ENCODE data around the gene BGLAP. TPM values are rescaled to one million over a fixed set of nuclear protein-coding genes. Genes with fewer than 3 reads are reported as not detected.

Gene BGLAP
- total RNA-seq, 1 donor from 2014 or later = 1.0 TPM

DNA sequence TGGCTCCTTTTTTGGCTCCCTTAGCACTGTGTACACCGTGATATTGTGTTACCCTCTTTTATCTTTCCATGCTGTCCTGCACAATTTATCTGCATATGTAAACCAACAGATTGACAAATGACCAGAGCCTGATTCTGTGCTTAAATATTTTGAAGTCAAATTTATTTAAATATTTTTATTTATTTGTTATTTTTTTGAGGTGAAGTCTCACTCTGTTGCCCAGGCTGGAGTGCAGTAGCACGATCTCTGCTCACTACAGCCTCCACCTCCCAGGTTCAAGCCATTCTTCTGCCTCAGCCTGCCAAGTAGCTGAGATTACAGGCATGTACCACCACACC is 16.3 kb upstream of the BGLAP start:
- peaks cover 34 to 45% (median 35%) of the 10 kb centered on the region in 3 donors for H3K36me3 ChIP-seq (ENCODE audit: control insufficient read depth in 3 of 3, insufficient read depth in 3 of 3, low read length in 3 of 3)
- no peak overlapping the region for H3K27ac ChIP-seq (ENCODE audit: low read depth, low read length)
- peaks cover 2 to 5% (median 5%) of the 10 kb centered on the region in 3 donors for H3K4me1 ChIP-seq (ENCODE audit: control insufficient read depth in 3 of 3, insufficient read depth in 3 of 3, low read length in 3 of 3)
- no peak overlapping the region for H3K9ac ChIP-seq (ENCODE audit: low read depth in 1 of 3, low read length in 3 of 3)
- no peak overlapping the region for H3K4me3 ChIP-seq (ENCODE audit: low read length in 3 of 3)
- H3K9me3 ChIP-seq (ENCODE audit: control insufficient read depth in 3 of 3, low read length in 3 of 3) = no peaks in the 10 kb centered on the region
- no peaks in the 10 kb centered on the region for H3K27me3 ChIP-seq (ENCODE audit: control insufficient read depth in 3 of 3, insufficient read depth in 3 of 3, low read length in 3 of 3)

DNA sequence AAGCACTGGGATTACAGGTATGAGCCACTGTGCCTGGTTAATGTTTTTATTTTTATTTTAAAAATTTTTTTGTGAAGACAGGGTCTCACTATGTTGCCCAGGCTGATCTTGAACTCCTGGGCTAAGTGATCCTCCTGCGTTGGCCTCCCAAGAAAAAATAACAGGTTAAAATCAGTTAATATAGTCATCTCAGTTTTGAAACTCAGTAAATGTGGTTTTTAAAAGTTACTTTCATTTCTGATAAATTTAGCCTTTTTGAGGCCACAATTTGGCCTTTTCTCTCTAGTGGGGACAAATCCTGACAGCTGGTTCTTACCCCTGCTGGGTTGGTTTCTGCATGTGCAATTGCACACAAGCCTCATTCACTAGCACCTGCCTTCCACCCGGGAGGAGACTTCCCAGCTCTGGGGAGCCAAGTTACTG is 15.9 kb upstream of the BGLAP start:
- H3K27me3 ChIP-seq (ENCODE audit: control insufficient read depth in 3 of 3, insufficient read depth in 3 of 3, low read length in 3 of 3) = no peaks in the 10 kb centered on the region
- peaks cover 2 to 5% (median 5%) of the 10 kb centered on the region in 3 donors for H3K4me1 ChIP-seq (ENCODE audit: control insufficient read depth in 3 of 3, insufficient read depth in 3 of 3, low read length in 3 of 3)
- no peak overlapping the region for H3K9ac ChIP-seq (ENCODE audit: low read depth in 1 of 3, low read length in 3 of 3)
- H3K36me3 ChIP-seq (ENCODE audit: control insufficient read depth in 3 of 3, insufficient read depth in 3 of 3, low read length in 3 of 3) = peaks cover 29 to 42% (median 30%) of the 10 kb centered on the region in 3 donors
- H3K4me3 ChIP-seq (ENCODE audit: low read length in 3 of 3) = no peak overlapping the region
- no peaks in the 10 kb centered on the region for H3K9me3 ChIP-seq (ENCODE audit: control insufficient read depth in 3 of 3, low read length in 3 of 3)
- H3K27ac ChIP-seq (ENCODE audit: low read depth, low read length) = no peak overlapping the region

DNA sequence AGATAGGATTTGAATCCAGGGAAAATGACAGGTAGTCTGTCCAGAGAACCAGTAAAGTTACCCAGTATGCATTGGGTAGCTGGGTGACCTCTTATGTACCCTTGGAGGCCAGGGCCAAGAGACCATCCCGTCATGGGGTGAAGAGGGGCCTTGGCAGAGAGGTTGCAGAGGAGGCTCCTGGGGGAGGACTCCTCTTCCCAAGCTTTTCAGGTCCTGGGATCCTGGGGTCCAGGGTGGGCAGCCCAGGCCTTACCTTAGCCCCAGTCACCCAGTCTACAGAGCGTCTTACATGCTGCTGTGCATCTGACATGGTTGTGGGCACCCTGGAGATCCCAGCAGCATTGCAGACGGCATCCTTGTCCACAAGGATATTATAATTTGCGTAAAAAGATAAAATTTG is 15.2 kb upstream of the BGLAP start:
- Histone ChIP-seq H3K9me3 (ENCODE audit: control insufficient read depth in 3 of 3, low read length in 3 of 3) (no peaks in the 10 kb centered on the region), H3K9ac (ENCODE audit: low read depth in 1 of 3, low read length in 3 of 3) (no peak overlapping the region), H3K4me1 (ENCODE audit: control insufficient read depth in 3 of 3, insufficient read depth in 3 of 3, low read length in 3 of 3) (peaks cover 2 to 5% (median 5%) of the 10 kb centered on the region in 3 donors), H3K4me3 (ENCODE audit: low read length in 3 of 3) (no peak overlapping the region), H3K36me3 (ENCODE audit: control insufficient read depth in 3 of 3, insufficient read depth in 3 of 3, low read length in 3 of 3) (peaks cover 23 to 35% (median 24%) of the 10 kb centered on the region in 3 donors), H3K27me3 (ENCODE audit: control insufficient read depth in 3 of 3, insufficient read depth in 3 of 3, low read length in 3 of 3) (no peaks in the 10 kb centered on the region), H3K27ac (ENCODE audit: low read depth, low read length) (no peak overlapping the region)

DNA sequence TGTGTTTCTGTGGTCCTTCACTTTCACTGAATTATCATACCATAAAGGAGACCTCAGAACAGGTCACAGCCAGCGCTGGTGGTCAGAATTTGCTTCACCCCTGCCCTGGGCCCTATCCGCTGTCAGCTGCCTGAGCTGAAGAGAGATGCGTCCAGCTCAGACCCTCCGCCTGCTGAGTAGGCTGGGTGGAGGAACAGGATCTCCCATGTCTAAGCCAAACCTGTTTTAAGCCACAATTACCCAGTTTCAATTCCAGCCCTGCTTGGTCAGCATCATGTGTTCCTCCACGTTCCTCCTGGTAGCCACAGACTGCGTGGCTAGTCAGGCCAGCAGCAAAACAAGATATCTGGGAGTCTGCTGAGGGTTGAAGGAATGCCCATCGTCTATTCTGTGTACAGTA is 13.5 kb upstream of the BGLAP start:
- Histone ChIP-seq H3K9me3 (ENCODE audit: control insufficient read depth in 3 of 3, low read length in 3 of 3) (no peaks in the 10 kb centered on the region), H3K27me3 (ENCODE audit: control insufficient read depth in 3 of 3, insufficient read depth in 3 of 3, low read length in 3 of 3) (no peaks in the 10 kb centered on the region), H3K36me3 (ENCODE audit: control insufficient read depth in 3 of 3, insufficient read depth in 3 of 3, low read length in 3 of 3) (peaks cover 12 to 29% (median 13%) of the 10 kb centered on the region in 3 donors), H3K27ac (ENCODE audit: low read depth, low read length) (no peak overlapping the region), H3K4me3 (ENCODE audit: low read length in 3 of 3) (no peak overlapping the region), H3K9ac (ENCODE audit: low read depth in 1 of 3, low read length in 3 of 3) (no peak overlapping the region), H3K4me1 (ENCODE audit: control insufficient read depth in 3 of 3, insufficient read depth in 3 of 3, low read length in 3 of 3) (peaks cover 2 to 6% (median 5%) of the 10 kb centered on the region in 3 donors)

DNA sequence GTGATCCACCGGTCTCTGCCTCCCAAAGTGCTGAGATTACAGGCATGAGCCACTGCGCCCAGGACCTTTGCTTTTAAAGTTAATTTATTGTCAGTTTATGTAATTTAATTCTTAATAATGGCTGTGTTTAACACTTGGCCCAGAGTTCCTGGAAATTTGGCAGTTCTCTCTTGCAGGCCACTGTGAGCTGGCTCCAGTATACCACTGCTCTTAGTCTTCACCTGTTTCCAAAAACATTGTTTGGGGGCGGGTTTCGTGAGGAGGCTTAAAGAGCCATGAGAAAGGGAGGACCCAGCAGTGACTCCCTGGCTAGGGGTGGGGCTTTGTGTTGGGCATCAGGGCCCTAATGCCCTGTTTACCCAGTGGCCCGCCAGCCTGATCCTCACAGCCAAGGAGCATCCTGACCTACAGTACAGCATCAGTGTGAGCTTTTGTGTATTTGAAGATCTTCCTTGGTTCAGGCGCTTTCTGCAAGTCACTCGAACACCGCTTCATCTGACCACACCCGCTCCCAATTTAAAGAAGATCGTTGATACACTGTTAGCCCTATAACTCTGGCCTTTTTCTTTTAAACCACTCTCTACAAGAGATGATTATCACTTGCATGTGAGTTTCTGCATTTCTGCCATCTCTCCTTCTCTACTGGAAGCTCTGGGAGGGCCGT is 12.0 kb upstream of the BGLAP start:
- H3K36me3 ChIP-seq (ENCODE audit: control insufficient read depth in 3 of 3, insufficient read depth in 3 of 3, low read length in 3 of 3) = peaks cover 15 to 30% (median 15%) of the 10 kb centered on the region in 3 donors
- H3K27ac ChIP-seq (ENCODE audit: low read depth, low read length) = no peak overlapping the region
- H3K27me3 ChIP-seq (ENCODE audit: control insufficient read depth in 3 of 3, insufficient read depth in 3 of 3, low read length in 3 of 3) = no peaks in the 10 kb centered on the region
- no peak overlapping the region for H3K9ac ChIP-seq (ENCODE audit: low read depth in 1 of 3, low read length in 3 of 3)
- no peak overlapping the region for H3K4me3 ChIP-seq (ENCODE audit: low read length in 3 of 3)
- H3K9me3 ChIP-seq (ENCODE audit: control insufficient read depth in 3 of 3, low read length in 3 of 3) = no peaks in the 10 kb centered on the region
- peaks cover 2 to 6% (median 5%) of the 10 kb centered on the region in 3 donors for H3K4me1 ChIP-seq (ENCODE audit: control insufficient read depth in 3 of 3, insufficient read depth in 3 of 3, low read length in 3 of 3)

DNA sequence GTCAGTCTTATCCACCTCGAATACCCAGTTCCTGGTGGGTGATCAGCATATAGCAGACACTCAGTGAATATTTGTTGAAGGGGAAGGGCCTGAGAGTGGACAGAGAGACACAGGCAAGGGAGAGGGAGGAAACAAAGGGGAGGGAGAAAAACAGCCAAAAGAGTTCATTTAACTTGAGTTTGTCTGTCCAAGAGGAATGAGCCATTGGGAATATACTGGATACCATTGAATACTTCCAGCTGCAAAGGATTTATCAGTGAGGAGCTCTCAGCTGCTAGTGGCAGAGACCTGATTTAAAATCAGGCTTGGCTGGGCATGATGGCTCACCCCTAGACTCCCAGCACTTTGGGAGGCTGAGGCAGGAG is 11.5 kb upstream of the BGLAP start:
- no peak overlapping the region for H3K4me3 ChIP-seq (ENCODE audit: low read length in 3 of 3)
- no peak overlapping the region for H3K9ac ChIP-seq (ENCODE audit: low read depth in 1 of 3, low read length in 3 of 3)
- H3K27me3 ChIP-seq (ENCODE audit: control insufficient read depth in 3 of 3, insufficient read depth in 3 of 3, low read length in 3 of 3) = no peaks in the 10 kb centered on the region
- H3K27ac ChIP-seq (ENCODE audit: low read depth, low read length) = no peak overlapping the region
- H3K4me1 ChIP-seq (ENCODE audit: control insufficient read depth in 3 of 3, insufficient read depth in 3 of 3, low read length in 3 of 3) = peaks cover 2 to 6% (median 5%) of the 10 kb centered on the region in 3 donors
- no peaks in the 10 kb centered on the region for H3K9me3 ChIP-seq (ENCODE audit: control insufficient read depth in 3 of 3, low read length in 3 of 3)
- H3K36me3 ChIP-seq (ENCODE audit: control insufficient read depth in 3 of 3, insufficient read depth in 3 of 3, low read length in 3 of 3) = peaks cover 15 to 30% (median 15%) of the 10 kb centered on the region in 3 donors

GRCh38 chr1:156232201-156232894 is 9.6 kb upstream of the BGLAP start:
- H3K9ac ChIP-seq (ENCODE audit: low read depth in 1 of 3, low read length in 3 of 3) = no peak overlapping the region
- H3K27ac ChIP-seq (ENCODE audit: low read depth, low read length) = no peak overlapping the region
- H3K4me3 ChIP-seq (ENCODE audit: low read length in 3 of 3) = no peak overlapping the region
- no peaks in the 10 kb centered on the region for H3K9me3 ChIP-seq (ENCODE audit: control insufficient read depth in 3 of 3, low read length in 3 of 3)
- no peaks in the 10 kb centered on the region for H3K27me3 ChIP-seq (ENCODE audit: control insufficient read depth in 3 of 3, insufficient read depth in 3 of 3, low read length in 3 of 3)
- H3K36me3 ChIP-seq (ENCODE audit: control insufficient read depth in 3 of 3, insufficient read depth in 3 of 3, low read length in 3 of 3) = peaks cover 28 to 43% (median 33%) of the 10 kb centered on the region in 3 donors
- H3K4me1 ChIP-seq (ENCODE audit: control insufficient read depth in 3 of 3, insufficient read depth in 3 of 3, low read length in 3 of 3) = peaks cover 2 to 6% (median 5%) of the 10 kb centered on the region in 3 donors

DNA sequence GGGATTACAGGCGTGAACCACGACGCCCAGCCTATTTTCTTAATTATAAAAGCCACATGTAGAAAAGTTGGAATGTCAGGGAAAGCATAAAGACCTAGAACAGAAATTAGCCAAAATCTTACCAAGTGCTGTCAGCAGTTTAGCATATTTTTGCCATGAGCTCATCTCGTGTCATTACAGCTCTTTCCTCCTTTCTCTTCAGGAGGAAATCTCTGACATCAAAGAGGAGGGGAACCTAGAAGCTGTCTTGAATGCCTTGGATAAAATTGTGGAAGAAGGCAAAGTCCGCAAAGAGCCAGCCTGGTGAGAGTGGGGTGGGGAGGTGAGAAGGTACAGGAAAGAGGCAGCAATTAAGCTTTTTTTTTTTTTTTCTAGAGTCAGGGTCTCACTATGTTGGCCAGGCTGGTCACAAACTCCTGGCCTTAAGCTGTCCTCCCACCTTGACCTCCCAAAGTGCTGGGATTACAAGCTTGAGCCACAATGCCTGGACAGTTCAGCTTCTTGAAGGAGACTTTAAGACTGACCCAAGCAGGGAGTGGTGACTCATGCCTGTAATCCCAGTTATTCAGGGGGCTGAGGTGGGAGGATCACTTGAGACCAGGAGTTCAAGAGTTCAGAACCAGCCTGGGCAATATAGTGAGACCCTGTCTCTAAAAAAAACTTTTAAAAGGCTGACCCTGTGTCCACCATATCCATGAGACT is 8.4 kb upstream of the BGLAP start:
- peaks cover 2 to 6% (median 2%) of the 10 kb centered on the region in 3 donors for H3K4me1 ChIP-seq (ENCODE audit: control insufficient read depth in 3 of 3, insufficient read depth in 3 of 3, low read length in 3 of 3)
- no peak overlapping the region for H3K4me3 ChIP-seq (ENCODE audit: low read length in 3 of 3)
- no peak overlapping the region for H3K27ac ChIP-seq (ENCODE audit: low read depth, low read length)
- peaks cover 34 to 49% (median 38%) of the 10 kb centered on the region in 3 donors for H3K36me3 ChIP-seq (ENCODE audit: control insufficient read depth in 3 of 3, insufficient read depth in 3 of 3, low read length in 3 of 3)
- H3K9me3 ChIP-seq (ENCODE audit: control insufficient read depth in 3 of 3, low read length in 3 of 3) = no peaks in the 10 kb centered on the region
- no peaks in the 10 kb centered on the region for H3K27me3 ChIP-seq (ENCODE audit: control insufficient read depth in 3 of 3, insufficient read depth in 3 of 3, low read length in 3 of 3)
- no peak overlapping the region for H3K9ac ChIP-seq (ENCODE audit: low read depth in 1 of 3, low read length in 3 of 3)

DNA sequence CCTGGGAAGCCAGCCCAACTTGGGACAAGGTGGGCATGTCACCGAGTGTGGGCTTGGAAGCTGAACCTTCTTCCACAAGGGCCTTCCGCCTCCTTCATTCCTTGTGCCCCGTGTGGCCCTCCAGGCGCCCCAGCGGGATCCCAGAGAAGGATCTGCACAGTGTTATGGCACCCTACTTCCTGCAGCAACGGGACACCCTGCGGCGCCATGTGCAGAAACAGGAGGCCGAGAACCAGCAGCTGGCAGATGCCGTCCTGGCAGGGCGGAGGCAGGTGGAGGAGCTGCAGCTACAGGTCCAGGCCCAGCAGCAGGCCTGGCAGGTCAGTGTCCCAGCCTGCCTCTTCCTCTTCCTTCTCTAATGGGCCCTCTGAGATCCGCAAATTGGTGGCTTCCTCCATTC is 5.8 kb upstream of the BGLAP start:
- no peak overlapping the region for H3K27ac ChIP-seq (ENCODE audit: low read depth, low read length)

DNA sequence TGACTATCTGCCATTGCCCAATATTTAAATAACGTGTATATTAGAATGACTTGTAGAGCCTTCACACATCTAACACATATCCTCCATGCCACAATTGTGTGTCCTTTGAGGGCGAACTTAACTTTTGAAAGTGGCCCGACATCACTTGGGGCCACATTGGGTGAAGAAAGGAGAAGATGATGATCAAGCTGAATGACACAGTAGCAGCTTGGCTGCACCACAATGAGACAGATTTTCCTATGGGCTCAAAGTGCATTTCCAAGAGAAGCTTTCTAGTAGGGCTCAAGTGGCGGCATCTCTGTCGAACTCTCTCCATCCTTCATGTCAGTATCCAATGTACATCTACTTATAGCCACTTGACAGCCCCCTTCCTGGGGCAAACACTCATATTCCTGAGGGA is 3.7 kb upstream of the BGLAP start:
- H3K36me3 ChIP-seq (ENCODE audit: control insufficient read depth in 3 of 3, insufficient read depth in 3 of 3, low read length in 3 of 3) = peaks cover 50 to 64% (median 54%) of the 10 kb centered on the region in 3 donors
- H3K9me3 ChIP-seq (ENCODE audit: control insufficient read depth in 3 of 3, low read length in 3 of 3) = no peaks in the 10 kb centered on the region
- H3K4me1 ChIP-seq (ENCODE audit: control insufficient read depth in 3 of 3, insufficient read depth in 3 of 3, low read length in 3 of 3) = no peaks in the 10 kb centered on the region
- no peak overlapping the region for H3K4me3 ChIP-seq (ENCODE audit: low read length in 3 of 3)
- H3K9ac ChIP-seq (ENCODE audit: low read depth in 1 of 3, low read length in 3 of 3) = no peak overlapping the region
- peaks cover 0 to 3% (median 0%) of the 10 kb centered on the region in 3 donors for H3K27me3 ChIP-seq (ENCODE audit: control insufficient read depth in 3 of 3, insufficient read depth in 3 of 3, low read length in 3 of 3)
- no peak overlapping the region for H3K27ac ChIP-seq (ENCODE audit: low read depth, low read length)

More for the DNA sequence above, 5.8 kb upstream of the BGLAP start:
- Histone ChIP-seq H3K36me3 (ENCODE audit: control insufficient read depth in 3 of 3, insufficient read depth in 3 of 3, low read length in 3 of 3) (peaks cover 52 to 60% (median 56%) of the 10 kb centered on the region in 3 donors), H3K27me3 (ENCODE audit: control insufficient read depth in 3 of 3, insufficient read depth in 3 of 3, low read length in 3 of 3) (peaks cover 0 to under 1% (median 0%) of the 10 kb centered on the region in 3 donors), H3K9me3 (ENCODE audit: control insufficient read depth in 3 of 3, low read length in 3 of 3) (no peaks in the 10 kb centered on the region), H3K9ac (ENCODE audit: low read depth in 1 of 3, low read length in 3 of 3) (no peak overlapping the region), H3K4me3 (ENCODE audit: low read length in 3 of 3) (no peak overlapping the region), H3K4me1 (ENCODE audit: control insufficient read depth in 3 of 3, insufficient read depth in 3 of 3, low read length in 3 of 3) (peaks cover 0 to 6% (median 0%) of the 10 kb centered on the region in 3 donors)
